HG03103 (cell line): ENCODE data around the gene SRRM3.
"Not testable (repeated sequence)": the region's sequence is repeated elsewhere in the genome, so short reads cannot be mapped to it uniquely, and the experiment has no call there.

Experiments
- ATAC-seq: cut with Tn5 transposase; IDR thresholded peaks from one replicate; pipeline ENCODE4 v1.9.1; 2021; ENCODE audit warnings: low read depth; ENCODE audit not compliant: unreplicated experiment

The SRRM3 gene

DNA sequence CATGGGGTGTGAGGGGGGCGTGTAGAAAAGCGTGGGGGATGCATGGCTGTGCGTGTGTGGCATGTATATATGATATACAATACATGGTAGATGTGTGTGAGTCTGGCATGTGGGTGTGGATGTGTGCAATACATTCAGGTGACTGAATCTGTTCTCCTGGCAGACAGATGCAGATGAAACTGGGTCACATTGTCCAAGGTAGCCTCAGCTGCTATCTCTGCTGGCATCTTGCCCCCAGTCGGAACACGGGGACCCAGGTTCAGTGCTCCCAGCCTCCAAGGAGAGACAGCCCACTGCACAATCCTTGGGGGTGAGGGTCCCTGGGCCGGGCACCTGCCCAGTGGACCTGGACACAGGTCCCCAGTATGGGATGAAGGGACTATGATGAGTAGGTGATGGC lies 12.4 kb upstream of the SRRM3 start:
- no peak for ATAC-seq

DNA sequence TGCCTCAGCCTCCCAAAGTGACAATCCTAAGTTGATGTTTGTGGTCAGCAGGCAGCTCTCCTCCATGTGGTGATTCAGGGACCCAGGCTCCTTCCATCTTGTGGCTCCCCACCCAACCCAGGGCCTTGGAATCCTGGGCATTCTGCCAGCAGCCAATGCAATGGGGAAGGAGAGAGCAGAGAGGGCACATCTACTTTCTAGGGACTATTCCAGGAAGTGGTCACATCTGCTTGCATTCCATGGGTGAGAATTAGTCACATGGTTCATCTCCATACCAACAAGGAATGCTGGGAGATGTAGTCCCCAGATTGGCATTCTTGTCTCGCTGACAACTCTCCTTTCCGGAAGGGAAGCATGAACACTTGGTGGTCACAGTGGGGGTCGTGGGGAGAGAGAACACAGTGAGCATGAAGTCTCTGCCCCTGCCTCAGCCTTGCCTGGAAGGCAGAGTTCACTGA lies 9.9 kb upstream of the SRRM3 start:
- ATAC-seq: no peak

DNA sequence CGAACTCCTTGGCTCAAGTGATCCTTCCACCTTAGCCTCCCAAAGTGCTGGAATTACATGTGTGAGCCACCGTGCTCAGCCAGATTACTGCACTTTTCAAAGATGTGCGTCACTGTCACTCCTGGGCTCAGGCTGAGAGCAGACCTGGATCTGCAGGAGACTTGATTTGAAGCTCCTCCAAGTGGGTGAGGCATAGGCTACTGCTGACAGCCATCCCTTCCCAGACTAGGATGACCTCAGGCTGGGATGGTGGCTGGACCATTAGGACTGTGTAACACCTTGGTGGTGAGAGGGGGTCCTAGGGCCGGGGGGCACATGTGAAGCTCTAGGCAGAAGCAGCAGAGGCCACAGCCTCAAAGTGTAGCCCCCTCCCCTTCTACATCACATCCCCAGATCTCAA lies 8.2 kb upstream of the SRRM3 start:
- ATAC-seq: no peak

DNA sequence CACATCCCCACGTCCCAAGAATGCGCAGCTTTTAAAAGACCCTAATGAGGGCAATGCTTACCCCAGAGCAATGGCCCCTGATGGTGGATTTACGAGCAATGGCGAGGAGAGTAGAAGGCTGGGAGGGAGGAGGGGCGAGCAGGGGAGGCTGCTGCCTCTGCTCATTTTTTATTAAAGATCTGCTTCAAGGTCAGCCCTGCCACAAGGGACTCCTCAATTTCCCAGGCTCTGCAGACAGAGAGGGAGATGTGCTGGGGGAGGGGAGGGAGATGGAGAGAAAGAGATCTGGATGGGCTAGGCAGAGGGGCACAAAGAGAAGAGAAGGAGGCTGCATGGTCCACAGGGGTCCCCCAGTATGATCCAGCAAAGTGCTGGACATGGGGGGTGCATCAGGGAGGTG lies 7.8 kb upstream of the SRRM3 start:
- ATAC-seq: no peak

DNA sequence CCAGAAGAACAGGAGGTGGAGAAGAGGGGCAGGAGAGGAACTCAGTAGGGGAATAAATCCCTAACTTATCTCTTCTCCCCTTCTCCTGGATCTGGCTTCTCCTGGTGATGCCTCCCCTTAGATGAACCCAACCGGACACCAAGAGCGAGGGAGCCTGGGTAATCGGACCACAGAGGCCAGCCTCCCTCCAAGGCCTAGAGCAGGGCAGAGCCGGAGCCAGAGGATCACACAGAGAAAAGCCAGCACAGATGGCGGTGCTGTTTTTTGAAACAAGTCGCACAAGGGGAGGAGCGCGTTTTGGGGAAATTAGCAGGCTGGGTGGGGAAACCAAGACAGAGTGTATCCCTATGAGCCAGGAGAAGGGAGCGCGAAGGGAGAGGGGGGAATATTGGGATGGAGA lies 4.9 kb upstream of the SRRM3 start:
- ATAC-seq: no peak

DNA sequence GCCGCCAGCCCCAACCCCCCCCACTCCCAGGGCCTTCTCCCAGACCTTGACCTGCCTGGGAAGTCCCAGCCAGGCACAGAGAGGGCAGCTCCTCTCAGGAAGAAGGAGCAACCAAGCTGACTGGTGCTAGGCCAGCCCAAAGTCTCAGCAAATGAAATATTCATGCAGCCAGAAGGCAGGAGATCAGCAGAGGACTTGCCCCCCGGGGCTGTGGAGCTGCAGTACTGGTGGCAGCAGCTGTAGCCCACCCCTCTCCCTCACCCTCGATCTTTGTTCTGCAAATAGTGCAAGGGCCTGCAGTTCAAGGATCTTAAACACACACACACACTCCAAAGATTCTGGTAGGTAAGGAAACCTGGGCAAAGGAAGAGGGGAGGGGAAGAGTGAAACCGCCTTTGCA lies 3.5 kb upstream of the SRRM3 start:
- no peak for ATAC-seq

DNA sequence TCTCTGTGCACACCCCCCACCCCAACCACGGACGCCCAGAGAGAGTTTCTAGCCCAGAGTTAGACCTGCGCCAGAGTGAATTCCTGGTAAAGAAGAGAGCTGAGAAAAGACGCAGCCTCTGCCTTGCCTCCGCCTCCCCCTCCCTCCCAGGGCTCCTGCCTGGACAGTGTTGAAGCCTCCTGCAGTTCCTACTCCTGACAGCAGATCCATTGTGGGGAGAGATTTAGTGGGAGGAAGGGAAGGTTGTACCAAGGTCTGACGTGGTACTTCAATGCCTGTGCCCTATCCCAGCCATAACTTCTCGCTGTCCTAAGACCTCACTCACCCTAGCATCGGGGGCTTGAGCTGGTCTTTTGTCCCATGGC lies 952 bp downstream of the SRRM3 start:
- ATAC-seq: no peak

DNA sequence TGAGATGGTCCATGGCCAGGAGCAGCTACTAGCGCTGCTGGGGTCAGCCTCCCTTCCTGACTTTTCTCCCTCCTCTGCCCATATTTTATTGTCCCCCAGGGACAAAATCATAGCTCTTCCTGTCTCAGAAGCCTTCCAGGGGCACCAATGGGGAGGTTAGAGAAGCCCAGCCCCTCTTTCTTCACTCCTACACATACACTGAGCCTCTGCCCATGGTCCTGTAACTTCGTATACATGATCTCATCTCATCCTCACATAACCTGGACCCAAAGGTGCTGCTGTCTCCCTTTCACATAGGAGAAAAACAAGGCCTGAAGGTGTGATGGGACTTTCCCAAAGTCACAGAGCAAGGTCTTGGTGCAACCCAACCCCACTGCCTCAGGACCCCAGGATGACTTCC lies 2.5 kb downstream of the SRRM3 start:
- no peak for ATAC-seq

DNA sequence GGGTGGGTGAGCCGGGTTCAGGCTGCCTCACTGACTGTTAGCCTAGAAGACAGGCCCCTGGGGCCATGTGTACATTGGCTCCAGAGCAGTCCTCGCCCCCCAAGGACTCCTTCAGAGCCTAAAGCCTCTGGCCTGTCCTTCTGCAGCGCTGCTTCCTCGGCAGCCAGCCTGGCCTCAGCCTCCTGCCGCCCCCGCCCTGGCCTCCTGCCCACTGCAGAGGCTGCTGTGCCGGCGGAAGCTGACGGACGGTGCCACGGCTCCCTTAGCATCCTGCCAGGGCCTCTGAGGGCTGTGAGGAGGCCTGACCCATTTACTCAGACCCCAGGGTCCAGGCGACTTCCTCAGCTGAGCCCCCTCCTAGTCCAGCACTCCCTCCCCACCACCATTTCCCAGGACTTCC lies 4.9 kb downstream of the SRRM3 start:
- no peak for ATAC-seq

DNA sequence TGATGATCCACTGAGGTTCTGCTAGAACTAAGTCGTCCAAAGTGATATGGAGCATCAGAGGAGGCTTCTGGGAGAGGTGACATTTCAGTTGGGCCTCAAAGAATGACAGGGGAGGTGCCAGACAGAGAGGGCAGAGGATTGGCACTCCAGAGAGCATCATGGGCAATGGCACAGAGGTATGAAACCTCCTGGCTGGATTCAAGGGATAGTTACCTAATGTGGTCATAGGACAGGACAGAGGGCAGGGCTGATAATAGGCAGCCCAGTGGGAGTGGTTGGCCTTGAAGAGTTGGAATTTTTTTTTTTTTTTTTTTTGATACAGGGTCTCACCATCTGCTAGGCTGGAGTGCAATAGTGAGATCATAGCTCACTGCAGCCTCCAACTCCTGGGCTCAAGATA lies 7.6 kb downstream of the SRRM3 start:
- ATAC-seq: no peak

DNA sequence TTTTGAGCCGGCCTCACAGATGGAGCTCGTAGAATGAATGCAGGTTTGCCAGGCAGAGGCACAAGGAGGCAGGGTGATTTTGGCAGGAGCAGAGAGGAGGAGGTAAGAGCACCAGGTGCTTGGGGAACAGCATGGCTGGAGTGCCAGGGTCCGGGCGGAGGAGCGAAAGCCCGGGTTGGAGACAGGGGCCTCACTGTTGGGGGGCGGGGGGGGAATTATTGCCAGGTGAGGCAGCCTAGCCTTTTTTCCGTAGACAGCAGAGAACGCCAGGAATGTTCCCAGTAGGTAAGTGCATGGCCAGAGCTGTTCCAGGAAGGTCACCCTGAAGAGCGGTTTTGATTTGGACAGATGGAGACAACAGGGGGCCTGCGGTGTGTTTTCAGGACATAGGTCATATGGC lies 9.5 kb downstream of the SRRM3 start:
- no peak for ATAC-seq

DNA sequence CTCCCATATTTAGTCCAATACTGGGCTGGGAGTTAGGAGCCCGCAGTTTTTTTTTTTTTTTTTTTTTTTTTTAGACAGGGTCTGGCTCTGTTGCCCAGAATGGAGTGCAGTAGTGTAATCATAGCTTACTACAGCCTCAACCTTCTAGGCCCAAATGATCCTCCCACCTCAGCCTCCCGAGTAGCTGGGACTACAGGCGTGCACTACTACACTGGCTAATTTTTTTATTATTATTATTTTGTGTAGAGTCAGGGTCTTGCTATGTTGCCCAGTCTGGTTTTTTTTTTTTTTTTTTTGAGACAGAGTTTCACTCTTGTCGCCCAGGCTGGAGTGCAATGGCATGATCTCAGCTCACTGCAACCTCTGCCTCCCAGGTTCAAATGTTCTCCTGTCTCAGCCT lies 13.7 kb downstream of the SRRM3 start:
- not testable (repeated sequence) for ATAC-seq

DNA sequence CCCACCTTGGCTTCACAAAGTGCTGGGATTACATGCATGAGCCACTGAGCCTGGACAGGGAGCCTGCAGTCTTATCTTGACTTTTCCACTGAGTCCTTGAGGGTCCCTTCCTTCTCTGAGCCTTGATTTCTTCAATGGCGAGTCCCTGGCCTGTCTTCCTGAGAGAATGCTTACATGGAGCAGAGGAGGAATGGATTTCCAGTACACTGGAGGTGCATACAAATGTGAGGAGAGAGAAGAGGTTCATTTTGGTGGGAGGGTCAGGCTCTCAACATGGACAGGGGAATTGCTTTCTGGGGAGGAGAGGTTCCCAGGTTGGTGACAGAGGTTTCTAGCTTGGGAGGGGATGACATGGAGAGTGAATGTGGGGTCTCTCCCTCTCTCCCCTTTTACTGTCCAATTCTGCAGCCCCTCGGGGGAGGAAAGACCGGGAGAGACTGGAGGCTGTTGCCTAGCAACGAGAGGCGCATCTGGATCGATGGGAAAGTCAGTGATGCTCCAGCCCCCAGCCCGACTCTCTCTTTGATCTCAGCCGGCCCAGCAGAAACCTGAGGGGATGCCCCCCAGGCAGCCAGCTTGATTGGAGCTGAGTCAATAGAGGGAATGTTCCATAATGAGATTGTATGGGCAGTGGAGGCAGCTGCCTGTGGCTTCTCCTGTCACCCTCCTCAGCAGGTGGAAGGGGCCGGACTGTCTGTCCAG lies 14.8 kb downstream of the SRRM3 start:
- no peak for ATAC-seq

DNA sequence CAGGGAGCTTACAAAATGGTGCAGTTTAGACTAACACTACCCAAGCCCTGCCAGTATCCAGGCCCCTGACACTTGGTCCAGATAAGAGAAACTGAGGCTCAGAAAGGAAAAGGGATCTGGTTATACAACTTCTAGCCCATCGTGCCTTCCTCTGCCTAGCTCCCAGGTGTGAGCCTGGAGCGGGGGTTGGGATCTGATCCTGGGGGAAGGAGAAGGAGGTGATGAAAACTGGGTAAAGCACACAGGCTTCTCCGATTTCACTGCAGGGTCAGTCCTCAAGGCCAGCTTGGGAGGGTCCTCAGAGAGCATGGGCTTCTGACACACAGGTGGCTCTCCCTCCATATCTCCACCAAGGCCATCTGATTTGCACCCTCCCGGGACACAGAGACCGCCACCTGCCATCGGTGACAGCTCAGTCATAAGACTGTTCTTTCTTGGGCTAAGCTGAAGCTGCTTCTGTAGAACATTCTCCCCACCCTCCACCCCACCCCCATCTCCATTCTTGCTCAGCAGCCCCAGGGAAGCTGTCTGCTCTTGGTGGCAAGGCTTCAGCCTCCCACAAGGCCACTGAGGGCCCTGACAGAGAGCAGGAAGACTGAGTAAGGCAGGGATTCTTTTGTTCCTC lies 16.4 kb downstream of the SRRM3 start:
- no peak for ATAC-seq

DNA sequence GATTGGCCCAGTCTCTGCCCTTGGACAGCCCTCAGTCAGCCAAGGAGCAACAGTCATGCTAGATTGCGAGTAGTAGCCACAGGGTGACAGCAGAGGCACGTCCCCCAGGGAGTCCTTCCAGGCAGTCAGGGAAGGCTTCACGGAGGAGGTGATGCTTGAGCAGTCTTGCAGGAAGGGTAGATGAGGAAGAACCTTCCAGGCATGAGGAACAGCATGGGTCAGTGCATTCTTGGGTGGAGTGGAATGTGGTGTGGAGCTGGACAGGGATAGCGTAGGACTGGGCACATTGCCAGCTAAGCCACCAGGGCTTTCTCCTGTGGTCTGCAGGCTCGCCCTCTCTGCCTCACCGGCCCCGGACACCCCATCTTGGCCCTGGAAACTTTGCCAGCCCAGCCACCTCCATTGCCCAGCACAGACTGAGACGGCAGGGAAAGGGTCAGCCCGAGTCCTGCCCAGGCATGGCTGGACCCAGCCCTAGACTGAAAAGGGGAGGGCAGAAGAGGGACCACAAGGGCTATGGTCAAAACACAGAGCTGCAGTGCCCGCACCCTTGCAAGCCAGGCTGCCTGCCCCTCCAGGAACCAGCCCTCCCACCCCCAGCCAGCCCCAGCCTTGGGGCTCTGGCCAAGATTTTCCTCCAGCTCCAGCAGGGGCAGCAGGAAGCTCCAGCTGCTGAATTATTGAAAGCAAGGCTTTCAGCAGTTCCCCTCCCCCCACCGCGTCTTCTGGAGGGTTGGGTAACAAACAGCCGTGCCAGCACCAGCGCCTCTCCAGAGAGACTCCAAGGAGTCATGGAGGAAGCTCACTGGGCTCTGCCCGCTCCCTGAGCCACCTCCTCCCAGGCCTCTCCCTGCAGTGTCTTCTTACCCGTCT lies 18.7 kb downstream of the SRRM3 start:
- ATAC-seq: no peak

DNA sequence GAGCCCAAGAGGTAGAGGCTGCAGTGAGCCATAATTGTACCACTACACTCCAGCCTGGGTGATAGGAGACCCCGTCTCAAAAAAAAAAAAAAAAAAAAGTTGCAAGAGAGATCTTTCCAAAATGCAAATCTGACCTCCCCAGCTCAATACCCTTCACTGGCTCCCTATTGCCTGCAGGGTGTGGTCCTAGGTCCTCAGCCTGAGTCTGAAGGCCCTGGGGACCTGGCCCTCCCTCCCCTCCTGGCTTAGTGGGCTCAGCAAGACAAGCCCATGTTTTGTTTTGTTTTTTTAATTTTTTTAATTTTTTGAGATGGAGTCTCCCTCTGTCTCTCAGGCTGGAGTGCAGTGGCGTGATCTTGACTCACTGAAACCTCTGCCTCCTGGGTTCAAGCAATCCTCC lies 20.6 kb downstream of the SRRM3 start:
- no peak for ATAC-seq

DNA sequence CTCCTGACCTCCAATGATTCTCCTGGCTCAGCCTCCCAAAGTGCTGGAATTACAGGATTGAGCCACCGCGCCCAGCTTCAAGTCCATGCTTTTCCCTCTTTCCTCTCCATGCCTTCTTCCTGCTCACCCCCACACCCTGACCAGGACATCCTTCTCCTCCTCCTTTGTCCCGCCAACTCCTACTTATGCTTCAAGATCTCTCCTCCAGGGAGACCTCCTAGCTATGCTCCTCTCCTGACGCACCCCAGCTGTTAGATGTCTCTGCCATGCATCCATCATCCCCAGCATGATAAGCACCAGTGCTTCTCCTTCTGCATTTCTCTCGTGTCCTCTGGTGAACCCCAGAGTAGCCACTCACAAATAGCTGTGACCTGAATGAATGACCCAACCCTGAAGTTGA lies 21.1 kb downstream of the SRRM3 start:
- ATAC-seq: no peak

DNA sequence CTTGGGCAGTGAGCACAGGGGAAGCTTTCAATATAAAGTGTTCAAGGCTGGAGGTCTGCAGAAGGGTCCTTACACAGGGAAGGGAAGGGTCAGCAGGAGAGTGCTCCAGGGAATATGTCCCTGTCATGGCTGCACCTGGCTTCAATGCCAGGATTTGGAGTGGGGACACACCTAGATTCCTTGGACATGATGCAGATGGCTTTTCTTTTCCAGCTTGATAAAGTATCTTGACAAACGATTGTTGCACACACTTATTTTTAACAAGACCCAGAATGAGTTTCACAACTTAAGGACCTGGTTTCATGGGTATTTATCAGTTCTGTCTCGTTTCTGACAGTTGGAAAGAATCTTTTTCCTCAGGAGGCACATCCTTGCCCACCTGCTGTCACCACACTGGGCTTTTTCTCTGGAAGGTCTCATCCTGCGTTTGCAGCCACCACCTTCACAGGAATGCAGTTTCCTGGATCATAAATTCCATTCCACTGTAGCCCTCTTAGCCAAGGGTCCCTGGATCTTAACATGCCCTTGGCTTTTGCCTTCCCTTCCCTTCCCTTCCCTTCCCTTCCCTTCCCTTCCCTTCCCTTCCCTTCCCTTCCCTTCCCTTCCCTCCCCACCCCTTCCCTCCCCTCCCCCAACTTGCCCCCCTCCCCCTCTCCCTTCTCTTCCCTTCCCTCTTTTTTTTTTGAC lies 21.7 kb downstream of the SRRM3 start:
- ATAC-seq: no peak

DNA sequence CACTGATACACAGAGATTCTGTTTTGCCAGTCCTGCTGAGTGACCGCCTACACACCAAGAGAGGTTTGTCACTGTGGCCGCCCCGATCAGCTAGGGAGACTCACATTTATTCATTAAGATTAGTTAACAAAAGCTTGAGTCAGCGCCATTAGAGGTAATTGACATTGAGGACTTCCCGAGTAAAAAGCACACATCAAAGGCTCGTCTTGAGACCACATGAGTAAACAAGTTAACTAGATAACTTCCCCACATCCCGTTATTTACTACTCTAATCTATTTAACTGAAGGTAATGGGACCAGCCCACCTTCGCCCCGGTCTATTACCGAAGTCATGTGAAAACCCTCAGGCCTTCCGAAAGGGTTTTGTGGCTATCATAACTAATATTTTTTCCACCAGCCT lies 23.0 kb downstream of the SRRM3 start:
- ATAC-seq: no peak

DNA sequence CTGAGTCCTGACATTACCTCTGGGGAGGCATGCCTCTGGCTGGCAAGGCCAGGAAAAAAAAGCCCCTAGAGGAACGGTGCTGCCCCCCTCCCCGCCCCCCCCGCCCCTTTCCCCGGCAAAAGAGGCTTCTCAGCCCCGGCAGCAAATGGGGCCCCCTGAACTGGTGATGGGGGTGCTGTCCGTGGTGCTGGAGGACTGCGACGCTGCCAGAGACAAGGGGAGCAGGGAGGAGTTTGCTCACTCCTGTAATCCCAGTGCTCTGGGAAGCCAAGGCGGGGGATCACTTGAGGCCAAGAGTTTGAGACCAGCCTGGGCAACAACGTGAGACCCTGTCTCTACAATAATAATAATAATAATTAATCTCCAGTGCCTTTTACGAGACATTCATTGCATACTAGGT lies 23.7 kb downstream of the SRRM3 start:
- no peak for ATAC-seq

DNA sequence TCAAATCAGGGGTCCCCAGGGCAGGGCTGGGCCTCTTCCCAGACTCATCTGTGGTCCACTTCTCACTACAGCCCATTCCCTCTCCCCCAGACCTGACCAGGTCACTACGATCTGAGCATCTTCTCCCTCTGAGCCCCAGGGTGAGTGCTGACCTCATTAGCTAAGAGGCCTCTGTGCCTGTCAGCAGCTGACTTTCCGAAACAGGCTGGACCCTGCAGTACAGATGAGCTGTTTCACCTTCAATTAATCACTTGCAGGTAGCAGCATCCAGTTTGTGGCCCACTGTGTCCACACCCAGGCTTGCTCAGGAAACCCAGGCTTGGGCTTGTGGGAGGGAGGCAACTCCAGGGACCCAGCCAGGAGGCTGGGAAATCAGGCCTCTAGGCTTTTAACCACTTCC lies 24.3 kb downstream of the SRRM3 start:
- ATAC-seq: no peak
